OCI-LY1 (cell line): ENCODE results near the gene SFT2D1.

Source experiments
- H2AFZ ChIP-seq: fragments of 200-600 bp; sonication (generic), shearing (Covaris generic); 2 replicates; pipeline ENCODE4 v1.6.0; 2014; ENCODE audit warnings: antibody characterized with exemption, mild to moderate bottlenecking, low read length
- H3F3A ChIP-seq: fragments of 200-600 bp; sonication (generic), shearing (Covaris generic); 2 replicates; pipeline ENCODE4 v1.6.0; 2014; ENCODE audit warnings: mild to moderate bottlenecking, antibody characterized with exemption, low read length, moderate library complexity; ENCODE audit not compliant: insufficient read depth
- H3K27ac ChIP-seq: fragments of 200-600 bp; sonication (generic); 2 replicates; pipeline ENCODE4 v1.5.1; 2014; ENCODE audit warnings: low read length, mixed run types, mild to moderate bottlenecking, low read depth; ENCODE audit not compliant: poor library complexity, severe bottlenecking
- H3K27me3 ChIP-seq: fragments of 200-600 bp; sonication (generic); 2 replicates; pipeline ENCODE4 v1.6.0; 2014; ENCODE audit warnings: antibody characterized with exemption, mild to moderate bottlenecking, low read length, moderate library complexity; ENCODE audit not compliant: insufficient read depth
- H3K36me3 ChIP-seq: fragments of 200-600 bp; sonication (generic); 2 replicates; pipeline ENCODE4 v1.6.1; 2014; ENCODE audit warnings: mild to moderate bottlenecking, antibody characterized with exemption, low read length, moderate library complexity, mixed read lengths; ENCODE audit not compliant: insufficient read depth
- H3K4me1 ChIP-seq: fragments of 200-600 bp; sonication (generic); 2 replicates; pipeline ENCODE4 v1.5.1; 2014; ENCODE audit warnings: mild to moderate bottlenecking, low read length, moderate library complexity; ENCODE audit not compliant: insufficient read depth, severe bottlenecking
- H3K4me2 ChIP-seq: fragments of 200-600 bp; sonication (generic), shearing (Covaris generic); 2 replicates; pipeline ENCODE4 v1.6.1; 2014; ENCODE audit warnings: low read length
- H3K4me3 ChIP-seq: fragments of 200-600 bp; sonication (generic); 2 replicates; pipeline ENCODE4 v1.5.1; 2014; ENCODE audit warnings: low read length, low read depth, mild to moderate bottlenecking, mixed read lengths; ENCODE audit not compliant: poor library complexity, severe bottlenecking
- H3K79me2 ChIP-seq: fragments of 200-600 bp; shearing (Covaris generic); 2 replicates; pipeline ENCODE4 v1.6.1; 2016; ENCODE audit warnings: mixed run types, low read length, mixed read lengths; ENCODE audit not compliant: insufficient read depth
- H3K9ac ChIP-seq: fragments of 200-600 bp; sonication (generic), shearing (Covaris generic); 2 replicates; pipeline ENCODE4 v1.6.1; 2014; ENCODE audit warnings: mild to moderate bottlenecking, low read length, mixed read lengths
- H3K9me2 ChIP-seq: fragments of 200-600 bp; sonication (generic), shearing (Covaris generic); 2 replicates; pipeline ENCODE4 v1.6.1; 2014; ENCODE audit warnings: low read depth, mild to moderate bottlenecking, low read length, mixed read lengths
- H3K9me3 ChIP-seq: fragments of 200-600 bp; shearing (Covaris generic); 2 replicates; pipeline ENCODE4 v1.6.1; 2014; ENCODE audit warnings: low read length, mixed read lengths
- H4K20me1 ChIP-seq: fragments of 200-600 bp; sonication (generic), shearing (Covaris generic); 2 replicates; pipeline ENCODE4 v1.6.0; 2016; ENCODE audit warnings: mild to moderate bottlenecking, low read length; ENCODE audit not compliant: insufficient read depth
- CTCF ChIP-seq: fragments of 200-600 bp; sonication (generic), shearing (Covaris generic); IDR thresholded peaks from 2 replicates; pipeline ENCODE4 v1.5.1; 2017; ENCODE audit warnings: mild to moderate bottlenecking, antibody characterized with exemption, low read length, moderate library complexity, mixed read lengths
- EZH2 ChIP-seq: fragments of 200-600 bp; sonication (generic), shearing (Covaris generic); IDR thresholded peaks from 2 replicates; pipeline ENCODE4 v1.8.0; 2017; ENCODE audit warnings: borderline replicate concordance, mixed run types, mild to moderate bottlenecking, antibody characterized with exemption, low read length, moderate library complexity, mixed read lengths

The SFT2D1 gene

GRCh38 chr6:166300357-166300987, 41.9 kb downstream of the SFT2D1 start:
- no peaks in the 10 kb centered on the region for H3K9me2 ChIP-seq
- H3K27ac ChIP-seq, result no peak overlapping the region
- no peak overlapping the region for H3K9ac ChIP-seq
- TF ChIP-seq CTCF (no peak), EZH2 (no peak)
- no peak overlapping the region for H3K4me3 ChIP-seq
- H3K27me3 ChIP-seq, result no peaks in the 10 kb centered on the region; the same call in 1 of the 2 replicates
- H2AFZ ChIP-seq, result no peak overlapping the region
- H3K4me2 ChIP-seq, result no peak overlapping the region
- H4K20me1 ChIP-seq, result no peaks in the 10 kb centered on the region
- no peaks in the 10 kb centered on the region for H3K9me3 ChIP-seq
- no peaks in the 10 kb centered on the region for H3F3A ChIP-seq
- no peaks in the 10 kb centered on the region for H3K79me2 ChIP-seq
- no peaks in the 10 kb centered on the region for H3K36me3 ChIP-seq
- no peaks in the 10 kb centered on the region for H3K4me1 ChIP-seq

GRCh38 chr6:166297606-166298005, 44.7 kb downstream of the SFT2D1 start:
- no peak for TF ChIP-seq EZH2
- TF ChIP-seq CTCF, result no peak
- no peaks in the 10 kb centered on the region for H4K20me1 ChIP-seq

GRCh38 chr6:166296035-166296883, 46.1 kb downstream of the SFT2D1 start:
- Histone ChIP-seq H3K4me3 (no peak overlapping the region), H3K4me2 (no peak overlapping the region), H3K9ac (no peak overlapping the region), H3K27ac (no peak overlapping the region), H3K36me3 (no peaks in the 10 kb centered on the region), H3K27me3 (no peaks in the 10 kb centered on the region; the same call in 1 of the 2 replicates), H3F3A (no peaks in the 10 kb centered on the region), H4K20me1 (no peaks in the 10 kb centered on the region), H3K4me1 (no peaks in the 10 kb centered on the region), H3K9me3 (no peaks in the 10 kb centered on the region), H3K9me2 (no peaks in the 10 kb centered on the region), H3K79me2 (no peaks in the 10 kb centered on the region), H2AFZ (no peak overlapping the region)
- TF ChIP-seq EZH2 (no peak), CTCF (no peak)

More at GRCh38 chr6:166297606-166298005, 44.7 kb downstream of the SFT2D1 start:
- Histone ChIP-seq H3K27ac (no peak overlapping the region), H3K9me2 (no peaks in the 10 kb centered on the region), H3K4me2 (no peak overlapping the region), H3K4me3 (no peak overlapping the region), H3F3A (no peaks in the 10 kb centered on the region), H3K9me3 (no peaks in the 10 kb centered on the region), H3K27me3 (no peaks in the 10 kb centered on the region; the same call in 1 of the 2 replicates), H2AFZ (no peak overlapping the region), H3K79me2 (no peaks in the 10 kb centered on the region), H3K9ac (no peak overlapping the region), H3K36me3 (no peaks in the 10 kb centered on the region), H3K4me1 (no peaks in the 10 kb centered on the region)
